HEK293T (cell line): ENCODE data around the gene PARVB.

Experiments
- BHLHE40 ChIP-seq: fragments of 450-650 bp; IDR thresholded peaks from 2 replicates; pipeline ENCODE4 v1.6.1; 2016; ENCODE audit warnings: mild to moderate bottlenecking, moderate library complexity, borderline replicate concordance
- FOXK2 ChIP-seq: fragments of 450-650 bp; IDR thresholded peaks from 2 replicates; pipeline ENCODE4 v1.6.1; 2016; ENCODE audit warnings: mild to moderate bottlenecking
- SP1 ChIP-seq: fragments of 450-650 bp; IDR thresholded peaks from 2 replicates; pipeline ENCODE4 v1.6.1; 2017

- TF ChIP-seq FOXK2 (no peak), SP1 (no peak), BHLHE40 (no peak)
Observed at GRCh38 chr22:44091751-44092150, 67.6 kb downstream of the PARVB start.
